Stimulated activated naive B cell treated with anti-CD40 and anti-IgM and Interleukin-4, amounts not matched to agents 10 μg/mL and 1 μg/mL and 100 μg/mL, for 72 hours (primary cell): ENCODE measurements around the gene NKD1.

Experiments
- ATAC-seq, 2 donors: fragments of 150-1000 bp; cut with Tn5 transposase; replicated peaks; 2 replicates each; pipeline ENCODE4 v1.10.0; 2021; ENCODE audit warnings: moderate library complexity in 1 of 2
- DNase-seq: peaks from one replicate; pipeline ENCODE4 v3.0.0; 2021
- H3K27ac Mint-ChIP-seq: one replicate; pipeline ENCODE4 v1.8.0; 2022; ENCODE audit warnings: mild to moderate bottlenecking, mixed read lengths
- H3K27me3 Mint-ChIP-seq, 2 donors: one replicate each; pipeline ENCODE4 v1.8.0; 2022; ENCODE audit warnings: mixed read lengths in 2 of 2
- H3K36me3 Mint-ChIP-seq, 2 donors: one replicate each; pipeline ENCODE4 v1.8.0; 2022; ENCODE audit warnings: mixed read lengths in 2 of 2, mild to moderate bottlenecking in 1 of 2
- H3K4me1 Mint-ChIP-seq, 2 donors: one replicate each; pipeline ENCODE4 v1.8.0; 2022; ENCODE audit warnings: mixed read lengths in 2 of 2, mild to moderate bottlenecking in 1 of 2
- H3K4me3 Mint-ChIP-seq, 2 donors: one replicate each; pipeline ENCODE4 v1.8.0; 2022; ENCODE audit warnings: mild to moderate bottlenecking in 2 of 2, mixed read lengths in 2 of 2, moderate library complexity in 1 of 2
- H3K9me3 Mint-ChIP-seq, 2 donors: one replicate each; pipeline ENCODE4 v1.8.0; 2022; ENCODE audit warnings: mixed read lengths in 2 of 2, mild to moderate bottlenecking in 1 of 2

The NKD1 gene

DNA sequence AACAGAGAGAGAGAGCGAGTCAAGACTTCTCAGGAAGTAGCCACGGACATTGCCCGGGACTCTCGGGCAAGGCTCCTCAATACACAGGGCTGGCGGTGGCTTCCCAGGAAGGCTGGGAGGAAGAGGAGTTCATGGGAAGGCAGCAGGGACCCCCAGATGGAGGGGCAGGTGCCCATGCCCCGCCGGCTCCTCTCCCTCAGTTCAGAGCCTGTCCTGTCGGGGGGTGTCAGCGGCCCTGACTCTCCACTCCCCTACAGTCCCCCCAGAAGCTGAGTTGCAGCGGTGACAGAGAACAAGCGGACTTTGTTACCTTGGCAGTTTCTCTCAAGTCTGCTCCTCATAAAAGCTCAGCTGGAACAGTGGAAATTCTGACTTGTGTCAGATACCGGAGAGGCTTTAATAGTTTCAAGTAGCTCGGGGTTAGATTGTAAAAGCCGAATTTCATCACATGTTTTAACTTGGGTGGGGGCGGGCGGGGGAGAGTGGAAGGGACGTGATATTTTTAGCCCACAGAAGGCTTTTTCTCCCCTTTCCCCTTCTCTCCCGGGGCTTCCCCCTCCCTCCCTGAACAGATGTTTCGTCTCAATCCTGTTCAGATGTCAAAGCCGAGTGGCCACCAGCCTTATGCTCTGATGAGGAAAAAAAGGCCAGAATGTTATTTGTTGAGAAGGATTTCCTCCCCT is 65.2 kb downstream of the NKD1 start:
- peaks cover 4% of the 10 kb centered on the region in 2 donors for H3K36me3 Mint-ChIP-seq
- no peak overlapping the region for H3K4me3 Mint-ChIP-seq
- no peak overlapping the region for H3K27ac Mint-ChIP-seq
- H3K27me3 Mint-ChIP-seq, result peaks cover 10 to 19% of the 10 kb centered on the region in 2 donors
- H3K4me1 Mint-ChIP-seq, result peaks cover 10 to 17% of the 10 kb centered on the region in 2 donors
- DNase-seq, result no peak
- H3K9me3 Mint-ChIP-seq, result no peaks in the 10 kb centered on the region
- peak in 1 of 2 donors; percentile 26 for ATAC-seq

DNA sequence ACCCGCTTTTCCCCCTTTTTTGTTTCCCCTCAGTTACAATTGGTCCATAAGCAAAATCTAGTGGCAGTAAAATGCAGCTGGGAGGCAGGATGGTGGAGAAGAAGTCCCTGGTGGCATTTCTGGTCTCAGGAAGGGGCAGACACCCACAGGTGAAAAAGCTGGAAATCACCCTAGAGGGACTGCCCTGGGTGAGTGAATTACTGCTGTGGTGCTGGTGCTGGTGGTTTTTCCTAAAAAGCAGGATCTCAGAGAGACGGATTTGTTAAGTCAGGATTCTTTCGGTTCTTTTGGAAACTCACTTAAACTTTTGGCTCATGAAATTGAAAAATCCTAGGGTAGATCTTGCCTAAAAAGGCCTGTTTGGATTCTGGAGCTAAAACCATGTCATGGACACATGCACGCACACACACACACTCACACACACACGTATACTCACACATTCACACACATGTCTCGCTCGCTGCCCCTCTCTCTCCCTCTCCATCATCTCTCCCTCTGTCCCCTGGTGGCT is 65.8 kb downstream of the NKD1 start:
- Mint-ChIP-seq H3K36me3 (peaks cover 4% of the 10 kb centered on the region in 2 donors), H3K27me3 (peaks cover 10 to 19% of the 10 kb centered on the region in 2 donors), H3K4me1 (peaks cover 10 to 17% of the 10 kb centered on the region in 2 donors), H3K9me3 (no peaks in the 10 kb centered on the region), H3K4me3 (no peak overlapping the region), H3K27ac (peak overlapping the region; percentile 6)
- ATAC-seq (peak in 1 of 2 donors; percentile 30), DNase-seq (no peak)

DNA sequence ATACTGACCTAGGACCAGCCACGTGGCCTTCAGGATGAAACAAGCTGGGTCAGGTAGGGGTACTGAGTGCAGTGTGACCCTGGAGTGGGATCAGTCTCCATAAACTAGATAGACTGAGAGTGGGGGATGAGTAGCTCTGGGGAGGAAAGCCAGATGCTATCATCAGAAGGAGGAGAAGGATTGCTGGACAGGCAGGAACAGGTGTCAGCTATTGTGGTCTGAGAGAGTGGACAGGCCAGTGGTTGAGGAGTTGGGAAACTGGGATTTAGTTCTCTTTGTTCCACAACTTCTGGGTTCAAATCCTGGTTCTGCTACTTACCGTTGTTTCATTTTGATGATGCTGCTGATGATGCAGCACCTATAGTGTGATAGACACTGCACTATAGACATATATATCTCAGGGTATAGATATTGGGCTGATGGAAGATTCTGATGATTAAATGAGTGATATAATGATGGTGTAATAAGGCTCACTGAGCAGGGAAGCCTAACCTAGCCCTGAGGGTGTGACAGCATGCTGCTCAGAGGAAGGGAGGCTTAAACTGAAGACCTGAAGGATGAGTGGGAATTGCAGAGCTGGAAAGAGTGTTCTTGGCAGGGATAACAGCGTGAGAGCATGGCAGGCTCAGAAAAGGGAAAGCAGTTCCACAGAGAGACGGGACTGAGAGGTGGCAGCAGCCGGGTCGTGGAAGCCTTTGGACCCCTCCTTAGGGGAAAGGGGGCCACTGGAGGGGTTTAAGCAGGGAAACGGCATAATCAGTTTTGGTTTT is 66.9 kb downstream of the NKD1 start:
- H3K27ac Mint-ChIP-seq, result no peak overlapping the region
- H3K9me3 Mint-ChIP-seq, result no peaks in the 10 kb centered on the region
- H3K4me3 Mint-ChIP-seq, result no peak overlapping the region
- H3K4me1 Mint-ChIP-seq, result peaks cover 10 to 17% of the 10 kb centered on the region in 2 donors
- ATAC-seq, result no peak
- DNase-seq, result no peak
- peaks cover 13 to 19% of the 10 kb centered on the region in 2 donors for H3K27me3 Mint-ChIP-seq
- peaks cover 4% of the 10 kb centered on the region in 2 donors for H3K36me3 Mint-ChIP-seq

DNA sequence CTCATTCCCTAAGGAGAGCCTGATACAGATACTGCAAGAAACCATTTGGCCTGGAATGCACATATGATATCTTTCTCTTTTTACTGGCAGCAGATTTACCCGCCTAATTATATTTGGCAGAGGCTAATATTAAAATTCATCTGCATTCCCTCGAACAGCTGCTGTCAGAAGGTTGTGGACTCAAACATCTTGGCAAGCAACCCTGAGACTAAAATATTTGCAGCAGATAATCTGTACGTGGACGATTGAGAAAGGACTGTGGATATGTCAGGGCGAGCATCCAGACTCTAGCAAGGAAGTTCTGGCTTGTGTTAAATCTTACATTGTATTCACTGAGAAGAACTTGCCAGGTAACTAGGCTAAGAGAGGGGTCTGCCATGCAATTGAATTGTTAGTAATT is 67.7 kb downstream of the NKD1 start:
- DNase-seq (no peak), ATAC-seq (no peak)
- peaks cover 13 to 19% of the 10 kb centered on the region in 2 donors for H3K27me3 Mint-ChIP-seq
- no peak overlapping the region for H3K4me3 Mint-ChIP-seq
- H3K27ac Mint-ChIP-seq, result no peak overlapping the region
- H3K4me1 Mint-ChIP-seq, result peaks cover 10 to 17% of the 10 kb centered on the region in 2 donors
- peaks cover 4% of the 10 kb centered on the region in 2 donors for H3K36me3 Mint-ChIP-seq
- H3K9me3 Mint-ChIP-seq, result no peaks in the 10 kb centered on the region

DNA sequence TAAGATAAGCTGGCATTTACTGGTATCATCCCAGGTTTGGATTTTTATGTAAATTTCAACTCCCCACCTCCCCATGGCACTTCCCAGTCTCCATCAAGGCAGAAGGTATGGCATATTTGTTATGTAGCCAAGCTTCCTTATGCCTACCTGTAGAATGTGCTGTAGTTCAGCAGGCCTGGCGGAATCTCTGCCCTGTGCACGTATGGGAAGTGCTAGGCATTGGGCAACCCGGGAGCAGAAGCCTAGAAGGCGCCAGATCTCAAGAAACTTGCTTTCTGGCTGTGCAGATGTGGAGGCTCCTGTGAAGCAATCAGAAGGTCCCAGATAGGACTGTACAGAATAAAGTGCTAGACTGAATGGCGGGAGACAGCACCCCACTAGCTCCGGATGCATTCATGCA is 68.2 kb downstream of the NKD1 start:
- DNase-seq, result no peak
- no peak for ATAC-seq
- Mint-ChIP-seq H3K36me3 (peaks cover 4 to 6% of the 10 kb centered on the region in 2 donors), H3K9me3 (no peaks in the 10 kb centered on the region), H3K4me1 (peaks cover 10 to 17% of the 10 kb centered on the region in 2 donors), H3K27ac (no peak overlapping the region), H3K27me3 (peaks cover 13 to 19% of the 10 kb centered on the region in 2 donors), H3K4me3 (no peak overlapping the region)

DNA sequence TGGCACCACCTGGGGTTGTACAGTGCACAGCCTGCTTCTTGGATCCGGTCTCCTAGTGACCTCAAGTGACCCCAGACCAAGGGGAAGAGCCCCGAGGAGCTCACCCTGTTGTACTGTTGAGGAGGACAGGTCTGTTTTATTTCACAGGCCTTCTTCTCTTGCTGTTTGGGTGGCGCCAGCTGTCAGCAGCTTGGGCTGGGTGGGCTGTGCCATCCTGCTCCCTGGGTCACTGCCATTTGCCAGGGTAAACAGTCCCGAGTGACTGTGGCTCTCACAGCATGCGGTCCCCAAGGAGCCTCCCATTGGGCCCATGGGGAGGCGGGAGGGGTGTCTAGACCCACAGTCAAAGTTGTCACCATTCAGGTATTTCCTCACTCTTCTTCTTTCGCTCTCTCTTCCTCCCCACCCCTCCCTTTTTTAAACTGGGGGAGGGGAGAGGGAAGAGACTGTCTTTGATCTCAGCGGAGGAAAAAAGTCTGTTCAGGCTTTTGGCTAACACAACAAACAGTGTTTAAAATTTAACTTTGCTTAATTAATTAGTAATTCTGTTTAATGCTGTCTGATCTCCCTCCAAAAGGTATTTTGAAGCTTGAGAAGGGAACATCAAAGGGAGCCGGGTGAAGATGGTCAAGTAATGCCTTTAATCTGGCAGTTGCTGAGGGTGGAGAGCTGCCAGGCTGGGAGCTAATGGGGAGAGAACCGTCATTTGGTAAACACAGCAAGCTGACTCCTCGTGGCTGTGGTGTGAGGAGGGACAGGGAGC is 68.9 kb downstream of the NKD1 start:
- Mint-ChIP-seq H3K27me3 (peaks cover 13 to 18% of the 10 kb centered on the region in 2 donors), H3K4me3 (no peak overlapping the region), H3K9me3 (no peaks in the 10 kb centered on the region), H3K36me3 (peaks cover 4 to 7% of the 10 kb centered on the region in 2 donors), H3K4me1 (peaks cover 10 to 16% of the 10 kb centered on the region in 2 donors), H3K27ac (no peak overlapping the region)
- DNase-seq (no peak), ATAC-seq (no peak)

DNA sequence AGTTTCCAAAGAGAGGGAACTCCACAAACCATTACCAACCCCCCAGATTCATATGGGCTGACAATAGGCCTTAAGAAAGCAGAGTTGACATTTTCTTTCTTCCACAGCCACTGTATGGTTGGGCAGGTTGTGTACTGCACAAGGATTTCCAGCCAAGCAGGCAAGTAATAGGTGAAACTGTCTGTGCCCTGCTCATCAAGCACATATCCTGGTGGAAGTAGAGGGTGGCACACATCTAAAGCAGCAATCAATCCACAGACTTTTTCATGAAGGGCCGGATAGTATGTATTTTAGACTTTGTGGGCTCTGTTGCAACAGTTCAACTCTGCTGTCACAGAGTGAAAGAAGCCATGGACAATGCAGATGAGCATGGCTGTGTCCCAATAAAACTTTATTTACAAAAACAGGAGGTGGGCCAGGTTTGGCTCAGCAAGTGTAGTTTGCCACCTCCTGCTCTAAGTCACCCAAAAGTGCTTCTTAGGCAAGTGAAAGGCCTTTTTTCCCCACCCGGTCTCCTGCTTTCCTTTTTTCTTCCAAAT is 69.5 kb downstream of the NKD1 start:
- Mint-ChIP-seq H3K36me3 (peaks cover under 1 to 3% of the 10 kb centered on the region in 2 donors), H3K27me3 (peaks cover 8 to 11% of the 10 kb centered on the region in 2 donors), H3K9me3 (no peaks in the 10 kb centered on the region), H3K27ac (no peak overlapping the region), H3K4me1 (peaks cover 5 to 13% of the 10 kb centered on the region in 2 donors), H3K4me3 (no peak overlapping the region)
- ATAC-seq (no peak), DNase-seq (no peak)

DNA sequence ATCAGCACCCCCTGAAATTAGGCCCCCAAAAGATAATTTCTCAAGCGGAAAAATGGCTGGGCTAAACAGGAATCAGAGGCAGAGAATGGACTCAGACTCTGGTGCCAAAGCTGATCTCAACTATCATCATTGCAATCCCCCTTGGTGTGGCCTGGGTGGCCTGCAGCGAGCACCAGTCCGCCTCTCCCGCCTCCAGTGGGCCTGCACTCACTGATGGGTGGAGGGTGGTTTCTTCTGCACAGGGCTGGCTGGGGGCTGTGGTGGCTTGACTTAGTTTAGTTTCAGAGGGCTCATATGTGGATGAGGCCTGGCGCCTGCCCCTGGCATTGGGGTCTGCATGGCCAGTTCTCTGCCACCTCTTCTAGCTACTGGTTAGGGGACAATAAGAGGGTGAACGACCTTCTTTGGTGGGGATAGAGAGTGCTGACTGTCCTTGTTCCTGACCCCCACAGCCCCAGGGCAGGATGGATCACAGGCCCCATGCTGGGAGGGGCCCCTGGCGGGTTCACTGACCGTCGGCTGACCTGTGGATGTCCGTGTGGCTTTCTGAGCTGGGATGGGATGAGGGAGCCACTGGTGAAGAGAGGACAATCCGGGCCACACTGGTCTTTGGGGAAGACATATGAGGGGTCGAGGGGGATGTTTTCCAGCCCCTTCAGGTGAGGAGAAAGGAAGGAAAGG is 70.2 kb downstream of the NKD1 start:
- peaks cover 0 to 8% of the 10 kb centered on the region in 2 donors for H3K4me1 Mint-ChIP-seq
- no peak overlapping the region for H3K4me3 Mint-ChIP-seq
- no peaks in the 10 kb centered on the region for H3K9me3 Mint-ChIP-seq
- H3K27me3 Mint-ChIP-seq, result peaks cover 3 to 6% of the 10 kb centered on the region in 2 donors
- H3K36me3 Mint-ChIP-seq, result peaks cover 0 to 3% of the 10 kb centered on the region in 2 donors
- H3K27ac Mint-ChIP-seq, result no peak overlapping the region
- no peak for ATAC-seq
- no peak for DNase-seq

DNA sequence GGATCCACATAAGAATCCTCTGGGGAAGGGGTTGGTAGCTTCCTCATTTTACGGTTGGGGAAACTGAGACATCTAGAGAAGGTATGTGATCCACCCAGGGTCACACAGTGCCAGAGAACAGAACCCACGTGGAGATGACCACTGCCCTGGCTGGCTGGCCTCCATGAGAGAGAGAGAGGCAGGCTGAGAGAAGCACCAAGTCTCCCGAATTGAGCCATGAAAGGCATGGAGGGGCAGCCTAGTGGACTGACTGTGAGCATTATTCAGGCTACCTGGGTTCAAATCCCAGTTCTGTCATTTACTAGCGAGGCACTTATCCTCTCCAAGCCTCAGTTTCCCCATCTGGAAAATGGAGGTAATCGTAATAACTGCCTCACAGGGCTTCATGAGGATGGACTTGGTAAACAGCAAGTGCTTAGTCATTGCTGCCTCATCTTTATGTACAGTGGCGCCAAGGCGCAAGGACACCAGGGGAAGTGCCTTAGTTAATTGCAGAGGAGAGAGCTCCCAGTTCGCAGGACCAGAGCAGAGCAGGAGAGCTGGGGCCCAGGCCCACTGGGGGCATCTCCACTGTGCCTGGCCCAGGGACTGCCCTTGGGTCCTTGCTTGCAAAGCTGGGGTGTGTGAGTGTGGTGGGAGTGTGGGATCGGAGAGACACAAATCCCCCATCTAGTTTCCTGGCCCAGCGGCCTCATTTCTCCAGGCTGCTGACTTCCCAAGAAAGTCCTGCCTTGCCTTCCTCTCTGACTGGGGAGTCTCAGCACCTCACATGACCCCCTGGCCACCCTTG is 71.7 kb downstream of the NKD1 start:
- DNase-seq (no peak), ATAC-seq (no peak)
- H3K9me3 Mint-ChIP-seq, result no peaks in the 10 kb centered on the region
- H3K27ac Mint-ChIP-seq, result no peak overlapping the region
- peaks cover 0 to 3% of the 10 kb centered on the region in 2 donors for H3K27me3 Mint-ChIP-seq
- peaks cover 0 to 3% of the 10 kb centered on the region in 2 donors for H3K36me3 Mint-ChIP-seq
- H3K4me3 Mint-ChIP-seq, result no peak overlapping the region
- no peaks in the 10 kb centered on the region for H3K4me1 Mint-ChIP-seq

DNA sequence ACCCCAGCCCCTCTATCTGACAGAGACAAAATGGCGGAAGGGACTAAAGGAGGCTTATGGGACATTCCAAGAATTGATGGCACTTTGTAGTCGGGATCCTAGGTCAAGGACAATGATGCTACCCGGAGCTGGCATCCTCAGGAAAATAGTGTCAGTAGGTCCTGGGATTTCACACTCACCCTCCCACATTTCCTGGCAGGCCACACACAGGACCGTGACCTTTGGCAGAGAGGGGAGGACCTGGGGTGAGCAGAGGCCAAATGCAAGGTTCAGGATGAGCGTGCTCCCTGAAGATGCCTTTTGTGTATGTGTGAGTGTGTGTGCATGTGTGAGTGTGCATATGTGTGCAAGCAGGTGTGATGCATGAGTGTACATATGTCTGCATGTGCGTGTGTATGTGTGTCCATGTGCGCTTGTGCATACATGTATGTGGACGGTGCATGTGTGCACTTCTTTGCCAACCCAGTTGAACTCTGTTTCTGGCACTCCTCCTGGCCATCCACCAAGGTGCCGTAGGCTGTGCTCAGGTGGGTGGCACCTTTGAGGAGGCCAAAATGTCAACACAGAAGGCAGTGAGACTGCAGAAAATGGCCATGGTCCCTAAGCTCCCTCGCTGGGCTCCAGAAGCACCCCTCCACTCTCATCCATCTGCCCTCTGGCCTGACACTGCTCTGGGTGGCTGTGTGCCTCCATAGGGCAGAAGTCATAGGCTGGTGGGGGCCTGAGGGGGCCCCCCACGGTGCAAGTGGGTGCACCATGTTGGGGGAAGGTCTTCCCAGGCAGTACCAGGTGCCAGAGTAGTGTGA is 72.7 kb downstream of the NKD1 start:
- Mint-ChIP-seq H3K36me3 (peaks cover 0 to 3% of the 10 kb centered on the region in 2 donors), H3K4me1 (no peaks in the 10 kb centered on the region), H3K4me3 (no peak overlapping the region), H3K27ac (no peak overlapping the region), H3K27me3 (peaks cover 0 to 3% of the 10 kb centered on the region in 2 donors), H3K9me3 (no peaks in the 10 kb centered on the region)
- DNase-seq, result no peak
- no peak for ATAC-seq

DNA sequence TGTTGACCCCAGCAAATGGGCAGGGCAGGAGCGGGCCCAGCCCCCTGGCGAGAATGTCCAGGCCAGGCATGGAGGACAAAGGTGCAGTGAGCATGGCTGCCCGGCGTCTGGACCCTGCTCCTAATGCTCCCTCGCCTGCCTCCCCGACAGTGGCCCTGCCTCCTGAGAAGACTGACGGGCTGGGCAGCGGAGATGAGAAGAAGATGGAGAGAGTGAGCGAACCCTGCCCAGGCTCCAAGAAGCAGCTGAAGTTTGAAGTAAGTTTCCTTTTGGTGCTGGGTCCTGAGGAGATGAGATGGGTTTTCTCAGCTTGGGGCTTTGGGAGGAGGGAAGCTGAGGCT is 73.2 kb downstream of the NKD1 start:
- ATAC-seq (no peak), DNase-seq (no peak)
- H3K9me3 Mint-ChIP-seq, result no peaks in the 10 kb centered on the region
- H3K27ac Mint-ChIP-seq, result no peak overlapping the region
- peaks cover 0 to 3% of the 10 kb centered on the region in 2 donors for H3K36me3 Mint-ChIP-seq
- H3K4me3 Mint-ChIP-seq, result no peak overlapping the region
- peaks cover 0 to 3% of the 10 kb centered on the region in 2 donors for H3K27me3 Mint-ChIP-seq
- H3K4me1 Mint-ChIP-seq, result peaks cover 3 to 4% of the 10 kb centered on the region in 2 donors

DNA sequence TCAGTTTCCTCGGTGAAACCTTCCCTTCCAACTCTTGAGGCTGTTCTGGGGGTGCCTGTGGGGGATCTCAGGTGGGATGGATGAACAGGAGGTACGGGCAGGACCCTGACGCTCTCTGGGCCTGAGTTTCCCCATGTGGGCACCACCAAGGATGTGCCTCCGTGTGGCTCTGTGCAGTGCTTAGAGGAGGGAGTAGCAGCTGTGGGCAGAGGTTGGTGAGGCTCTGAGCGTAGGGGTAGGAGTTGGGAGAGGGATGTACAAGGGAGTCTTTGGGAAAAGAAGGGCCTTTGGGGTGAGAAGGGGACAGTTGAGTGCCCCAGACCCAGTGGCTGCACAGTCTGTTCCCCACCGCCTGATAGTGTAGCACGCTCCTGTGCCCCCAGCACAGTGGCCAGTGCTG is 73.8 kb downstream of the NKD1 start:
- Mint-ChIP-seq H3K4me3 (no peak overlapping the region), H3K4me1 (peaks cover 8 to 10% of the 10 kb centered on the region in 2 donors), H3K9me3 (no peaks in the 10 kb centered on the region), H3K27ac (no peak overlapping the region), H3K36me3 (peaks cover 0 to 3% of the 10 kb centered on the region in 2 donors), H3K27me3 (peaks cover 0 to 3% of the 10 kb centered on the region in 2 donors)
- no peak for DNase-seq
- no peak for ATAC-seq
